Muscle of leg (tissue), 11 donors: Measurements from ENCODE around the gene EIF4E1B. TPM values are rescaled to one million over a fixed set of nuclear protein-coding genes. Genes with fewer than 3 reads are reported as not detected.

Experiments used
- DNase-seq: peaks from one replicate; pipeline ENCODE4 v3.0.0; 2013
- H3K27ac ChIP-seq: one replicate; pipeline ENCODE4 v1.5.1; 2013; ENCODE audit warnings: mild to moderate bottlenecking, low read length, control low read depth
- H3K27me3 ChIP-seq: one replicate; pipeline ENCODE4 v1.6.1; 2013; ENCODE audit warnings: low read length; ENCODE audit not compliant: control insufficient read depth, insufficient read depth
- H3K36me3 ChIP-seq: one replicate; pipeline ENCODE4 v1.6.1; 2013; ENCODE audit warnings: low read length; ENCODE audit not compliant: control insufficient read depth, insufficient read depth
- H3K4me1 ChIP-seq: one replicate; pipeline ENCODE4 v1.6.1; 2013; ENCODE audit warnings: low read length; ENCODE audit not compliant: control insufficient read depth, insufficient read depth
- H3K4me3 ChIP-seq: one replicate; pipeline ENCODE4 v1.5.1; 2013; ENCODE audit warnings: low read length, control low read depth
- H3K9me3 ChIP-seq: replicated peaks from 2 replicates; pipeline ENCODE4 v1.6.1; 2013; ENCODE audit warnings: low read depth, low read length; ENCODE audit not compliant: control insufficient read depth
- WGBS: methylation state at CpG from one replicate; pipeline ENCODE4 v1.1.5; 2013; ENCODE audit warnings: missing lambda C conversion rate; ENCODE audit not compliant: insufficient coverage; 5-methylcytosine and 5-hydroxymethylcytosine counted together
- polyA plus RNA-seq, 8 donors: library from polyadenylated mRNA; unstranded; fragments of 120-200 nt; gene quantifications; one replicate each; pipeline versions ENCODE4 v1.2.1 to v1.2.3, GENCODE V29; 2013; ENCODE audit warnings: inconsistent platforms in 1 of 8, low replicate concordance in 1 of 8; ENCODE audit not compliant: insufficient read length in 8 of 8, insufficient read depth in 1 of 8
- total RNA-seq: library from RNA; stranded (reverse); fragments of 120-200 nt; gene quantifications from one replicate; pipeline ENCODE4 v1.2.4, GENCODE V29; 2013

EIF4E1B gene
- total and polyA plus RNA-seq, 9 donors = not detected

DNA sequence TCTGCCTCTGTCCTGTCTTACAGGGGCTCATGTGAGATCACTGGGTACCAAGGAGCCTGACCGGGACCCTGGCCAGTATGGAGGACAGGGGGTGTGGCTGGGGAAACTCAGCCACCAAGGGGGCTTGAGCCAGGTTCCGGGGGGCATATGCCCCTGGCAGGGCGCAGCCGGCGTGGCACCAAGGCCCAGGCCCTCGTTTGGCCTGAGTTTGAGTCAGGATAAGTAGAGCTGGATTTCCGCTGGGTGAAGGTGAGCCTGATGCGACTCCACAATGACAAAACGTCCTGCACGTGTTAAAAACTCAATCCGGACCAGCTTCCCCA is 16.2 kb downstream of the EIF4E1B start:
- Histone ChIP-seq H3K4me3 (peak overlapping the region; percentile 38), H3K9me3 (no peaks in the 10 kb centered on the region), H3K4me1 (peaks cover 38% of the 10 kb centered on the region), H3K27ac (peak overlapping the region; percentile 78), H3K36me3 (no peaks in the 10 kb centered on the region), H3K27me3 (no peaks in the 10 kb centered on the region)
- no peak for DNase-seq
- WGBS = 21% methylated on average over 11 of the region's 11 CpGs

DNA sequence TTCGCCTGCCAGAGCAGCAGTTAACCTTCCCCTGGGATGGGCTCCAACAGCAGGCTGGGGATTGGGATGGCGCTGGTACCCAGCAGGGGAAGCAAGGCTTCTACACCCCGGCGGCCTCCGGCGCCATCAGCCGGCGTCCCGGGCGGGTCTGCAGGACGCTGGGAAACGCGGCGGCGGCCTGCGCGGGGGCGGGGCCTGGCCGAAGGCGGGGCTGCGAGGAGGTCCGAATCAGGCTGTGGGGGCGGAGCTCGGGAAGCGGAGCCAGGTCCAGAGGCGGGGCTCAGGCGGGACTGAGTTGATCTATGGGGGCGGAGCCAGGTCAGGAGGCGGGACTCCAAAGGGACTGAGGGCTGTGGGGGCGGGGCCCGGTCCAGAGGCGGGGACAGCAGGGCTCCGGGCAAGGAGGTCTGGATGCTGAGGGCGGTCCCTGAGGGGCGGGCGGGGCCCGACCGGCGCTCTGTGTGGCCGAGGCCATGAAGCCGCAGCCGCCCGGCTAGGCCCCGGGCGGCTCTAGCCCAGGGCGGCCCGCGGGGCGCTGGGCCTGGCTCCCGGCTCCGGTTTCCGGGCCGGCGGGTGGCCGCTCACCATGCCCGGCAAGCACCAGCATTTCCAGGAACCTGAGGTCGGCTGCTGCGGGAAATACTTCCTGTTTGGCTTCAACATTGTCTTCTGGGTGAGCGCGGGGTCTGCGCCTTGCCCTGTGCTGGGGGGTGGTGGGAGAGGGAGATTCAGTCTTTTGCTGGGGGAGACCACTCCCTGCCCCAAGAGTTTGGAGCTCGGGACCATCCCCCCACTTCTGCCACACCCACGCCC is 16.8 kb downstream of the EIF4E1B start, which contains the start of gene TSPAN17:
TSS of gene TSPAN17 (plus strand) at position 455 of the 813 bp plus-strand sequence. CDS start at position 587, 132 bp downstream.
- DNase-seq = peak; percentile 99
- H3K4me3 ChIP-seq = peak within 1 kb of the TSS; percentile 70
- no peaks in the 10 kb centered on the region for H3K9me3 ChIP-seq
- H3K27ac ChIP-seq = peak within 1 kb of the TSS; percentile 78
- H3K27me3 ChIP-seq = no peaks in the 10 kb centered on the region
- peaks cover 41% of the 10 kb centered on the region for H3K4me1 ChIP-seq
- no peaks in the 10 kb centered on the region for H3K36me3 ChIP-seq
- WGBS = under 1% methylated on average over 56 of the region's 63 CpGs

DNA sequence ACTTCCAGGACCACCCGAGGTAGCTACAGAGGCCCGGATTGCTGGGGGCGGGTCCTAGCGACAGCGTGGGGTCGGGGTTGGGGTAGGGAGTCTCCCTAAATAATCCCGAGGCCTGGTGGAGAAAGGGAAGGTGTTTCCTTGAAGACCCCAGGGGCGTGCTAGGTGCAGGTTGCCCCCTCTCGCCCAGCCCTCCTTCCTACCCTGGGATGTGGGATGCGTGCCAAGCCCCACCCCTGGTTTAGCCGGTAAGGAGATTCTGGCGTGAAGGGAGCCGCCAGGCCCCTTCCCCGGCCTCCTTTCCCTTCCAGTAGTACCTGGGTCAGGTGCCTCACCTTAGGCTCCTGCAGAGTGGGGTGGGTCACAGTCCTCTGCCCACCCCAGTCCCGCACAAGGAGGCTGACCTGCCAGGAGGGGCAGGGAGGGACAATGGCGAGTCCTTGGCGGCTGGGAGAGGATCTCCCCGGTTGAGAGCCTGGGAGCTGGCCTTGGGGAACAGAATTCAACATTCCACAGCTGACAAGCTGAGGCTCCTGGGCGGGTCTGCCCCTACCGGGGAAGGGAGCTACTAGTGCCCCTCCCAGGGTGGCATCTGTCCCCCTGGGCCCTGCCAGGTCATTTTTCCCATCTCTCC is 17.5 kb downstream of the EIF4E1B start:
- Histone ChIP-seq H3K4me1 (peaks cover 45% of the 10 kb centered on the region), H3K27ac (peak overlapping the region; percentile 47), H3K36me3 (peaks cover 5% of the 10 kb centered on the region), H3K9me3 (no peaks in the 10 kb centered on the region), H3K27me3 (no peaks in the 10 kb centered on the region), H3K4me3 (peak overlapping the region; percentile 70)
- 12% methylated on average over 7 of the region's 20 CpGs for WGBS
- peak; percentile 57 for DNase-seq

DNA sequence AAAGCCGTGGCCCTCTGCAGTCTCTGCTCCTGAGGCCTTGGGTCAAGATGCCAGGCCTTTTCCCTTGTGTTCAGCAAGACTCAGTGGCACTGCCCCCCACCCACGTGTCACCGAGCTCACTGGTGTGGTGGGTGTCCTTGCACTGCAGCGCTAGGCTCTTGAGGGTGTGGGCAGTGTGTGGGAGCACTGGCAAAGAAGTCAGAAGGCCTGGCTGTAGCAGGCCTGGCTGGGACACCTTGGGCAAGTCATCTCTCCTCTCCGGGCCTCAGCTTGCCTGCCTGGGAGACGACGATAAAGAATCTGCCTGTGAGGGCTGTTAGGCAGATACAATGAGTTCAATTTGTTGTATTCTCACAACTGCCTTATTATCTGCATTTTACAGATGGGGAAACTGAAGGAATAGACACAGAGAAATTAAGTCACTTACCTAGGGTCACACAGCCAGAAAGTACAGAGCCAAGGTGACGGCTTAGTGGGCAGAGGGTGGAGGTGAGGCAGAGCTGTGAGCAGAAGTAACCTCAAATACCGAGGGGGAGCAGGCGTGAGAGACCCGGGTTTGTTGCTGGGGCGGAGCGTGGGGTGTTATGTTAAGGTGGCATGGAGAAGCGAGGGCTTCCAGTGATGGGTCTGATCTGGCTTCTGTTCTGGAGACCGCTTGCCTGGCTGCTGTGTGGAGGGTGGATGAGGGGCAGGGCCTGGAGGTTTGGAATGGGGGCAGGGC is 18.2 kb downstream of the EIF4E1B start:
- 75% methylated on average over 10 of the region's 15 CpGs for WGBS
- Histone ChIP-seq H3K27me3 (no peaks in the 10 kb centered on the region), H3K36me3 (peaks cover 11% of the 10 kb centered on the region), H3K4me3 (peak overlapping the region; percentile 70), H3K27ac (peak overlapping the region; percentile 47), H3K9me3 (no peaks in the 10 kb centered on the region), H3K4me1 (peaks cover 50% of the 10 kb centered on the region)
- no peak for DNase-seq

DNA sequence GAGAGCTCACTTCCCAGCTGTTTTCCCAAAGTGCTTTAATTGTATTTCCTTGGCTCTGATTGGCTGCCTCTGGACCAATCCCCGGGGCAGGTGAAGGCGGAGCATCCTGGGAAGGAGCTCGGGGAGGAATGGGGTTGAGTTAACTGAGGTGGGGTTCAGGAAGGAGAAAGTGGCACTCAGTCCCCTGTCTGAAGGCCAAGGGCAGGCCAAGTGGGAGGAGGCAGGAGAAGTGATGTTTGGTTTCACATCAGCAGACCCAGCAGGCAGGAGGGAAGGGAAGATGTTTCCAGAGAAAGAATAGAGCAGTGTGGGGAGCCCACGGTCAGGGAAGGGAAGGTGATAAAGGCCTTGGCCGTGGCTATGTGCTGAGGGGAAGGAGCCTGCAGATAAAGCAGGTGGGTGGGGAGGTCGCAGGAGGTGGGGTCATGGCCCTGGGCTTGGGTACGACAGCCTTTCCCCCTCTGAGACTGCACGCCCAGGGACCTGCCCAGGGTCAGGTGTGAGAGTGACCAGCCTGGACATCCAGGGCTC is 19.9 kb downstream of the EIF4E1B start:
- 60% methylated on average over 8 of the region's 8 CpGs for WGBS
- Histone ChIP-seq H3K4me1 (peaks cover 56% of the 10 kb centered on the region), H3K27me3 (no peaks in the 10 kb centered on the region), H3K27ac (no peak overlapping the region), H3K4me3 (no peak overlapping the region), H3K9me3 (no peaks in the 10 kb centered on the region), H3K36me3 (peaks cover 27% of the 10 kb centered on the region)
- DNase-seq = peak; percentile 45

DNA sequence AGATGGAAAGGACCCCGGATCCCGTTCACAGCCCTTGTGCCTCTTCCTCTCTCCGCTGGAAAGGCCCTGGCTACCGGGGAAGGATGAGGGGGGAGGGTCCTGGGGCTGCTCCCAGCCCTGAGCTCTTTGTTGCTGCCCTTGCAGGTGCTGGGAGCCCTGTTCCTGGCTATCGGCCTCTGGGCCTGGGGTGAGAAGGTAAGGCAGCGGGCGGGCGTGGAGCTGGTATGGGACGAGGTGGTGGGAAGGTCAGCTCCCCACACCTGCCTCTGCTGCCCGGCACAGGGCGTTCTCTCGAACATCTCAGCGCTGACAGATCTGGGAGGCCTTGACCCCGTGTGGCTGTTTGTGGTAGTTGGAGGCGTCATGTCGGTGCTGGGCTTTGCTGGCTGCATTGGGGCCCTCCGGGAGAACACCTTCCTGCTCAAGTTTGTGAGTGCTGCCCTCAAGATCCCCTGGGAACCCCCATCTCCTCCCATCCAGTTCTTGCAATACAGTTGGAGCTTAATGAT is 21.1 kb downstream of the EIF4E1B start:
- DNase-seq = no peak
- Histone ChIP-seq H3K27ac (no peak overlapping the region), H3K36me3 (peaks cover 28% of the 10 kb centered on the region), H3K4me3 (no peak overlapping the region), H3K4me1 (peaks cover 55% of the 10 kb centered on the region), H3K9me3 (no peaks in the 10 kb centered on the region), H3K27me3 (no peaks in the 10 kb centered on the region)
- 76% methylated on average over 7 of the region's 17 CpGs for WGBS

DNA sequence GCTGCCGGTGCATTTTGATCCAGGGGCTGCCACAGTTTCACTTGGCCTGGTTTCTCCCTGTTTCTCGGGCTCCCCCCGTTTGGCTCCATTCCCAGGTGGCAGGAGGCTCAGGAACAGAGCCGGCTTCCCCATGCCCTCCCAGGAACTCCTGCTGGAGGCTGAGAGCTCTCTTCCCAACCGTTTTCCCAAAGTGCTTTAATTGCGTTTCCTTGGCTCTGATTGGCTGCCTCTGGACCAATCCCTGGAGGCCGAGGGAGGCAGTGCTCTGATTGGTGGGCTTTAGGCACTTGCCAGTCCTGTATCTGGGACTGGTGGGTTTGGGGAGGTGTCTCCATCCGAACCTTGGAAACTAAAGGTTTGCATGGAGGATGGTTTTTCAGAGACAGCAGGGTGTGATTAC is 21.7 kb downstream of the EIF4E1B start:
- H3K9me3 ChIP-seq = no peaks in the 10 kb centered on the region
- no peak overlapping the region for H3K4me3 ChIP-seq
- DNase-seq = no peak
- no peaks in the 10 kb centered on the region for H3K27me3 ChIP-seq
- H3K36me3 ChIP-seq = peaks cover 34% of the 10 kb centered on the region
- H3K4me1 ChIP-seq = peaks cover 52% of the 10 kb centered on the region
- 62% methylated on average over 4 of the region's 8 CpGs for WGBS
- no peak overlapping the region for H3K27ac ChIP-seq

DNA sequence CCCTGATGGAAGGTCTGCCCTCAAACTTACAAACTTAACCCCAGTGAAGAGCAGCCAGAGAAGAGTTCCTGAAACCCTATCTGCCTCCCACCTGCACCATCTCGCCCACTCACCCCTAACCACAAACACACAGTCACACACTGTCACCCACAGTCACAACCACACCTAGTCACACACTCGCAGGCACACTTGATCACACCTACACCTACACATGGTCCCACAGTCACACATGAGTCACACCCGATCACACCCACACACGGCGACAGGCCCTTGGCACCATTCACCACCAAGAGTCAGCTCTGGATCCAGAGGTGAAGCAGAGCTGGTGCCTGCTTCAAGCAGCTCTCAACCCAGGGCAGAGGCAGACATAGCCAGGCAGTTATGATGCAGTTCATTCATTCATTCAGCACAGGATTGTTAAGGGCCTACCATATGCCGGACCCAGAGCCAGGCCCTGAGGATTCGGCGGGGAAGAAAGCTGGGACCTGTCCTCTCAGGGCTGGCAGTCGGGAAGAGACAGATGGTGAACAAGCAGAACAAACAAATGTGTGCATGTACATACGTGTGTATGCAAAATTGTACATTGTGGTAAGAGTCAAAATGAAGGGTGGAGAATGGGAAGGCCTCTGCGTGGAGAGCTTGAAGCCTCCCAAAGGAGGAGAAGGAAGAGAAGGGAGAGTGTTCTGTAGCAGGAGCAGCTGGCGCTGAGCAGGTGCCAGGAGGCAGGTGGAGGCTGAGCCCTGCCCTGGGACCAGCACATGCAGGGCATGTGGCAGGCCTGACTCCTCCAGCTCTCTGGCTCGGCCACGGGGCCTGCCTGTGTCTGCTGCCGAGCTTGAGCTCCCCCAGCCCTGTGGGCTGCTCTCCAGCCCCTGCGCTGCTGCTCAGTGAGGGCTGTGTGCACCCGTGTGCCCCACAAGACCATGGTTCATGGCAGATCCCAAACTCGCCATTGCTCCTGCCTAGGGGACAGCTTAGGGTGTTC is 23.2 kb downstream of the EIF4E1B start:
- peaks cover 46% of the 10 kb centered on the region for H3K4me1 ChIP-seq
- H3K27me3 ChIP-seq = no peaks in the 10 kb centered on the region
- peak overlapping the region; percentile 13 for H3K27ac ChIP-seq
- no peak overlapping the region for H3K4me3 ChIP-seq
- DNase-seq = peak; percentile 50
- peaks cover 38% of the 10 kb centered on the region for H3K36me3 ChIP-seq
- 81% methylated on average over 18 of the region's 18 CpGs for WGBS
- H3K9me3 ChIP-seq = no peaks in the 10 kb centered on the region

DNA sequence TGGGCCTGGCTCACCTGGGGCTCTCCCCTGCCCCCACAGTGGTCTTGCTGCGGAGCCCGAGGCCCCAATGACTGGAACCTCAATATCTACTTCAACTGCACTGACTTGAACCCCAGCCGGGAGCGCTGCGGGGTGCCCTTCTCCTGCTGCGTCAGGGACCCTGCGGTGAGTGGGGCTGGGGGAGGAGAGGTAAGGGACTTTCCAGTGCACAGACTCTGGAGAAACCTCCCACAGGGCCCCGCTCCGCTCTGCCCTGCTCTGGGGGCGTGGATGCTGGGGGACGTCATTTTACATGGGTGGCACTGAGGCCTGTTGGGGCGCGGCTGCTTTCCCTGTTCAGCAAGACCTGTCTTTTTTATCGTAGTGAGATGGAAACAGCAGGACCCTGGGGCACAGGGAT is 24.4 kb downstream of the EIF4E1B start:
- Histone ChIP-seq H3K4me3 (no peak overlapping the region), H3K9me3 (no peaks in the 10 kb centered on the region), H3K4me1 (peaks cover 45% of the 10 kb centered on the region), H3K27me3 (no peaks in the 10 kb centered on the region), H3K36me3 (peaks cover 38% of the 10 kb centered on the region), H3K27ac (no peak overlapping the region)
- no CpG with 5 or more reads among the region's 14 CpGs for WGBS
- no peak for DNase-seq
